ENCODE measurements around the gene LRRN4.

LRRN4 gene

GRCh38 chr20:6081236-6081635, 27.4 kb upstream of the LRRN4 start:
- H3K27ac ChIP-seq (ENCODE audit: low read length): no peak overlapping the region
- H3K9me3 ChIP-seq (ENCODE audit: control insufficient read depth in 2 of 2, low read length in 2 of 2): no peaks in the 10 kb centered on the region
- no peaks in the 10 kb centered on the region for H3K4me1 ChIP-seq (ENCODE audit: control insufficient read depth, insufficient read depth, low read length)
- H3K36me3 ChIP-seq (ENCODE audit: control insufficient read depth in 2 of 2, insufficient read depth in 2 of 2, low read length in 2 of 2): no peaks in the 10 kb centered on the region
- H3K9ac ChIP-seq (ENCODE audit: low read length in 2 of 2): no peak overlapping the region
- no peak overlapping the region for H3K4me3 ChIP-seq (ENCODE audit: low read length in 2 of 2)
- no peaks in the 10 kb centered on the region for H3K27me3 ChIP-seq (ENCODE audit: control insufficient read depth in 1 of 2, insufficient read depth in 2 of 2, low read length in 2 of 2)

- Histone ChIP-seq H3K27ac (ENCODE audit: low read length) (no peak overlapping the region), H3K4me3 (ENCODE audit: low read length in 2 of 2) (no peak overlapping the region), H3K36me3 (ENCODE audit: control insufficient read depth in 2 of 2, insufficient read depth in 2 of 2, low read length in 2 of 2) (no peaks in the 10 kb centered on the region), H3K9ac (ENCODE audit: low read length in 2 of 2) (no peak overlapping the region), H3K9me3 (ENCODE audit: control insufficient read depth in 2 of 2, low read length in 2 of 2) (no peaks in the 10 kb centered on the region), H3K4me1 (ENCODE audit: control insufficient read depth, insufficient read depth, low read length) (peaks cover 6% of the 10 kb centered on the region), H3K27me3 (ENCODE audit: control insufficient read depth in 1 of 2, insufficient read depth in 2 of 2, low read length in 2 of 2) (no peaks in the 10 kb centered on the region)
Observed at GRCh38 chr20:6079016-6079415, 25.2 kb upstream of the LRRN4 start.

GRCh38 chr20:6075428-6076219, 21.8 kb upstream of the LRRN4 start:
- Histone ChIP-seq H3K27ac (ENCODE audit: low read length) (peak overlapping the region; percentile 60), H3K36me3 (ENCODE audit: control insufficient read depth in 2 of 2, insufficient read depth in 2 of 2, low read length in 2 of 2) (no peaks in the 10 kb centered on the region), H3K9ac (ENCODE audit: low read length in 2 of 2) (no peak overlapping the region)

GRCh38 chr20:6074784-6075183, 20.9 kb upstream of the LRRN4 start:
- Histone ChIP-seq H3K4me3 (ENCODE audit: low read length in 2 of 2) (no peak overlapping the region), H3K4me1 (ENCODE audit: control insufficient read depth, insufficient read depth, low read length) (peaks cover 9% of the 10 kb centered on the region), H3K36me3 (ENCODE audit: control insufficient read depth in 2 of 2, insufficient read depth in 2 of 2, low read length in 2 of 2) (no peaks in the 10 kb centered on the region), H3K27ac (ENCODE audit: low read length) (peak overlapping the region; percentile 60), H3K9me3 (ENCODE audit: control insufficient read depth in 2 of 2, low read length in 2 of 2) (no peaks in the 10 kb centered on the region), H3K9ac (ENCODE audit: low read length in 2 of 2) (no peak overlapping the region), H3K27me3 (ENCODE audit: control insufficient read depth in 1 of 2, insufficient read depth in 2 of 2, low read length in 2 of 2) (no peaks in the 10 kb centered on the region)

More at GRCh38 chr20:6075428-6076219, 21.8 kb upstream of the LRRN4 start:
- H3K9me3 ChIP-seq (ENCODE audit: control insufficient read depth in 2 of 2, low read length in 2 of 2): no peaks in the 10 kb centered on the region
- H3K4me1 ChIP-seq (ENCODE audit: control insufficient read depth, insufficient read depth, low read length): peaks cover 9% of the 10 kb centered on the region
- H3K4me3 ChIP-seq (ENCODE audit: low read length in 2 of 2): no peak overlapping the region
- no peaks in the 10 kb centered on the region for H3K27me3 ChIP-seq (ENCODE audit: control insufficient read depth in 1 of 2, insufficient read depth in 2 of 2, low read length in 2 of 2)

- H3K9ac ChIP-seq (ENCODE audit: low read length in 2 of 2): no peak overlapping the region
- no peak overlapping the region for H3K4me3 ChIP-seq (ENCODE audit: low read length in 2 of 2)
- no peaks in the 10 kb centered on the region for H3K9me3 ChIP-seq (ENCODE audit: control insufficient read depth in 2 of 2, low read length in 2 of 2)
- peaks cover 9% of the 10 kb centered on the region for H3K4me1 ChIP-seq (ENCODE audit: control insufficient read depth, insufficient read depth, low read length)
- H3K36me3 ChIP-seq (ENCODE audit: control insufficient read depth in 2 of 2, insufficient read depth in 2 of 2, low read length in 2 of 2): no peaks in the 10 kb centered on the region
- no peaks in the 10 kb centered on the region for H3K27me3 ChIP-seq (ENCODE audit: control insufficient read depth in 1 of 2, insufficient read depth in 2 of 2, low read length in 2 of 2)
- no peak overlapping the region for H3K27ac ChIP-seq (ENCODE audit: low read length)
Observed at GRCh38 chr20:6074145-6074561, 20.3 kb upstream of the LRRN4 start.

GRCh38 chr20:6070829-6071695, 17.2 kb upstream of the LRRN4 start:
- H3K9ac ChIP-seq (ENCODE audit: low read length in 2 of 2): no peak overlapping the region
- H3K27ac ChIP-seq (ENCODE audit: low read length): no peak overlapping the region
- H3K9me3 ChIP-seq (ENCODE audit: control insufficient read depth in 2 of 2, low read length in 2 of 2): no peaks in the 10 kb centered on the region
- peaks cover 9% of the 10 kb centered on the region for H3K4me1 ChIP-seq (ENCODE audit: control insufficient read depth, insufficient read depth, low read length)
- H3K27me3 ChIP-seq (ENCODE audit: control insufficient read depth in 1 of 2, insufficient read depth in 2 of 2, low read length in 2 of 2): no peaks in the 10 kb centered on the region
- no peaks in the 10 kb centered on the region for H3K36me3 ChIP-seq (ENCODE audit: control insufficient read depth in 2 of 2, insufficient read depth in 2 of 2, low read length in 2 of 2)
- H3K4me3 ChIP-seq (ENCODE audit: low read length in 2 of 2): no peak overlapping the region

- Histone ChIP-seq H3K27me3 (ENCODE audit: control insufficient read depth in 1 of 2, insufficient read depth in 2 of 2, low read length in 2 of 2) (no peaks in the 10 kb centered on the region), H3K36me3 (ENCODE audit: control insufficient read depth in 2 of 2, insufficient read depth in 2 of 2, low read length in 2 of 2) (no peaks in the 10 kb centered on the region), H3K9ac (ENCODE audit: low read length in 2 of 2) (no peak overlapping the region), H3K4me1 (ENCODE audit: control insufficient read depth, insufficient read depth, low read length) (peaks cover 3% of the 10 kb centered on the region), H3K27ac (ENCODE audit: low read length) (no peak overlapping the region), H3K9me3 (ENCODE audit: control insufficient read depth in 2 of 2, low read length in 2 of 2) (no peaks in the 10 kb centered on the region), H3K4me3 (ENCODE audit: low read length in 2 of 2) (no peak overlapping the region)
Observed at GRCh38 chr20:6069669-6070068, 15.8 kb upstream of the LRRN4 start.

GRCh38 chr20:6067763-6068318, 14.0 kb upstream of the LRRN4 start:
- Histone ChIP-seq H3K9ac (ENCODE audit: low read length in 2 of 2) (no peak overlapping the region), H3K27me3 (ENCODE audit: control insufficient read depth in 1 of 2, insufficient read depth in 2 of 2, low read length in 2 of 2) (no peaks in the 10 kb centered on the region), H3K36me3 (ENCODE audit: control insufficient read depth in 2 of 2, insufficient read depth in 2 of 2, low read length in 2 of 2) (no peaks in the 10 kb centered on the region)

GRCh38 chr20:6066582-6066981, 12.7 kb upstream of the LRRN4 start:
- H3K9ac ChIP-seq (ENCODE audit: low read length in 2 of 2): no peak overlapping the region
- no peak overlapping the region for H3K4me3 ChIP-seq (ENCODE audit: low read length in 2 of 2)
- H3K27ac ChIP-seq (ENCODE audit: low read length): no peak overlapping the region
- H3K36me3 ChIP-seq (ENCODE audit: control insufficient read depth in 2 of 2, insufficient read depth in 2 of 2, low read length in 2 of 2): no peaks in the 10 kb centered on the region
- no peaks in the 10 kb centered on the region for H3K27me3 ChIP-seq (ENCODE audit: control insufficient read depth in 1 of 2, insufficient read depth in 2 of 2, low read length in 2 of 2)
- H3K9me3 ChIP-seq (ENCODE audit: control insufficient read depth in 2 of 2, low read length in 2 of 2): no peaks in the 10 kb centered on the region
- no peaks in the 10 kb centered on the region for H3K4me1 ChIP-seq (ENCODE audit: control insufficient read depth, insufficient read depth, low read length)

More at GRCh38 chr20:6067763-6068318, 14.0 kb upstream of the LRRN4 start:
- Histone ChIP-seq H3K27ac (ENCODE audit: low read length) (no peak overlapping the region), H3K9me3 (ENCODE audit: control insufficient read depth in 2 of 2, low read length in 2 of 2) (no peaks in the 10 kb centered on the region), H3K4me1 (ENCODE audit: control insufficient read depth, insufficient read depth, low read length) (no peaks in the 10 kb centered on the region), H3K4me3 (ENCODE audit: low read length in 2 of 2) (no peak overlapping the region)

- H3K36me3 ChIP-seq (ENCODE audit: control insufficient read depth in 2 of 2, insufficient read depth in 2 of 2, low read length in 2 of 2): no peaks in the 10 kb centered on the region
- no peaks in the 10 kb centered on the region for H3K4me1 ChIP-seq (ENCODE audit: control insufficient read depth, insufficient read depth, low read length)
- H3K9ac ChIP-seq (ENCODE audit: low read length in 2 of 2): no peak overlapping the region
- no peaks in the 10 kb centered on the region for H3K9me3 ChIP-seq (ENCODE audit: control insufficient read depth in 2 of 2, low read length in 2 of 2)
- H3K4me3 ChIP-seq (ENCODE audit: low read length in 2 of 2): no peak overlapping the region
- H3K27me3 ChIP-seq (ENCODE audit: control insufficient read depth in 1 of 2, insufficient read depth in 2 of 2, low read length in 2 of 2): no peaks in the 10 kb centered on the region
- no peak overlapping the region for H3K27ac ChIP-seq (ENCODE audit: low read length)
Observed at GRCh38 chr20:6061544-6061943, 7.7 kb upstream of the LRRN4 start.

Data from stomach smooth muscle (tissue), 2 donors.